HG02852 (cell line): ENCODE measurements around the gene LRIF1.
"Not testable (repeated sequence)": the region's sequence is repeated elsewhere in the genome, so short reads cannot be mapped to it uniquely, and the experiment has no call there.

ENCODE experiments used
- ATAC-seq: cut with Tn5 transposase; IDR thresholded peaks from one replicate; pipeline ENCODE4 v1.9.1; 2021; ENCODE audit warnings: mild to moderate bottlenecking, moderate library complexity; ENCODE audit not compliant: unreplicated experiment

Gene LRIF1

DNA sequence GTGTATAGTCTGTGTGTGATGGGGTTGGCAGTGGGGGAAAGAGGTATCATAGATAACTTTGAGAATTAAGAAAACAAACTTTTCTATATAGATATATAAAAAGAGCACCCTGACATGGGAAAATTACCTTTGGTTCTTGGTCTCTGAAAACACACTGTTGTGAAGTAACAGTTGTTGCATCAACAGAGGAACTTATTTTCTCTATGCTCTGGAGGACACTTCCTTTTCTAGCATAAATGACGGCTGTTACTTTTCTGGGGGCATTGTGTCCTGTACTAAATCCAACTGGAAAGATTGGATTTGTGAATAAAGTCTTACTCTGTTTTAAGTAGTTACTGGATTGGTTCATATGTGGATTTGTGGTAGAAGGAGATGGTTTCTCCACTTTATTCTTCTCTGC is 12.6 kb downstream of the LRIF1 start:
- ATAC-seq = no peak

DNA sequence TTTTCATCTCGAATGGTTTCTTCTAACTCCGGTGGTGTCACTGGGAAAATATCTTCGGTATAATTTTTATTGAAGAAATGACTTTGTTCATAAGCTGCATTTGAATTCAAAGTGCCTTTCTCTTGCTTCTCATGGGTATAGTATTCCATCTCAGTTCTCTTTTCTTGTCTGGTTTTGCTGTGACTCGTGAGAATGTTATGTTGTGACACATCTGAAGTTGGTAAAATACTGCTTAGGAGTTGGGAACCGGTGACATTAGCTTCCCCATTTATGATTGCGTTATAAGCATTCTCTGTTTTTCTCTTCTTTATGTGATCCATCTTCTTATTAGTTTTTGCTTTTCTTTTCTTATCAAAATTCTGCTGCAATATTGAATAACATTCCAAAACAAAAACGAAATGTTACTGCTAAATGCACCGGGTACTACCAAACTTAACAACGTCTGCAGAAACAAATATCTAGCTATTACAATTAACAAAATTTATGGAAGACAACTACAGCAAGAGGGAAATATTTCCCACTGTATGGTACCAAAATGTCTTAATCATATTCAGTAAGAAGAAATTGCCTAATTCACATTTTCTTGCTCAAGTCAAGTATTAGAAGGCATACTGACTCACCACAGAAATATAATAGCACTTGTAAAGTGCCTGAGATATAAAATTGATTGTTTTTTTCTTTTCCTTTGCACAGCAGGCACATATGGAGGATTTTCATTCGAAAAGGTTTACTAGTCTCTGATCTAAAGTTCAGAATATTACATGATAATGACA is 15.5 kb downstream of the LRIF1 start:
- ATAC-seq = no peak

- no peak for ATAC-seq
Observed at GRCh38 chr1:110945626-110946025, 18.1 kb downstream of the LRIF1 start.

- ATAC-seq = no peak
Observed at GRCh38 chr1:110944806-110945205, 18.9 kb downstream of the LRIF1 start.

DNA sequence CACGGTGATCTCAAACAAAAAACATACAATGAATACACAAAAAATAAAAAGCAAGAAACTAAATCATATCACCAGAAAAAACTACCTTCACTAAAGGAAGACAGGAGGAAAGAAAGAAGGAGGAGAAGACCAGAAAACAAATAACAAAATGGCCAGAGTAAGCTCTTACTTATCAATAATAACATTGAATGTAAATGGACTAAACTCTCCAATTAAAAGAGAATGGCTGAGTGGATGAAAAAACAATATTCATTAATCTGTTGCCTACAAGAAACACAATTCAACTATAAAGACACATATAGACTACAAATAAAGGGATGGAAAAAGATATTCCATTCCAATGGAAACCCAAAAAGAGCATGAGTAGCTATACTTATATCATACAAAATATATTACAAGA is 27.2 kb downstream of the LRIF1 start:
- no peak for ATAC-seq

DNA sequence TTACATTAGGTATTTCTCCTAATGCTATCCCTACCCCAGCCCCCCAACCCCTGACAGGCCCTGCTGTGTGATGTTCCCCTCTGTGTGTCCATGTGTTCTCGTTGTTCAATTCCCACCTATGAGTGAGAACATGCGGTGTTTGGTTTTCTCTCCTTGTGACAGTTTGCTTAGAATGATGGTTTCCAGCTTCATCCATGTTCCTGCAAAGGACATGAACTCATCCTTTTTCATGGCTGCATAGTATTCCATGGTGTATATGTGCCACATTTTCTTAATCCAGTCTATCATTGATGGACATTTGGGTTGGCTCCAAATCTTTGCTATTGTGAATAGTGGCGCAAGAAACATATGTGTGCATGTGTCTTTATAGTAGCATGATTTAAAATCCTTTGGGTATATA is 32.6 kb downstream of the LRIF1 start:
- not testable (repeated sequence) for ATAC-seq

- no peak for ATAC-seq
Observed at GRCh38 chr1:110928904-110929303, 34.8 kb downstream of the LRIF1 start.

GRCh38 chr1:110928191-110928590 is 35.5 kb downstream of the LRIF1 start:
- no peak for ATAC-seq

- ATAC-seq = no peak
Observed at GRCh38 chr1:110927484-110928075, 36.1 kb downstream of the LRIF1 start.

GRCh38 chr1:110921953-110922352 is 41.8 kb downstream of the LRIF1 start:
- ATAC-seq = no peak

DNA sequence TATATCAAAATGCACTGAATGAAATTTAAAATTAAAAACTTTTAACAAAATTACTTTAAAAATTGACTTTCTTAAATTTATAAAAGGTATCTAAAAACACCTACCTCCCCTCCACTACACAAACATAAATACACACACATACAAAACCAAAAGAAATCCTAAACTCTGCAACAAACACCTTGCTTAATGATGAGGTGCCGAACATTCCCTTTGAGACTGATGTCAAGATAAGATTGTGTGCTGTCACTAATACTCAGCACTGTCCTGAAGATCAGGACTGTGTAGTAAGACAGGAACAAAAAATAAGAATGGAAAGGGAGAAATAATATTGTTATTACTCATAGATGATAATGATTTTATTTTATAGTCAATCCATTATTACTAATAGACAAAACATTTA is 45.7 kb downstream of the LRIF1 start:
- no peak for ATAC-seq

DNA sequence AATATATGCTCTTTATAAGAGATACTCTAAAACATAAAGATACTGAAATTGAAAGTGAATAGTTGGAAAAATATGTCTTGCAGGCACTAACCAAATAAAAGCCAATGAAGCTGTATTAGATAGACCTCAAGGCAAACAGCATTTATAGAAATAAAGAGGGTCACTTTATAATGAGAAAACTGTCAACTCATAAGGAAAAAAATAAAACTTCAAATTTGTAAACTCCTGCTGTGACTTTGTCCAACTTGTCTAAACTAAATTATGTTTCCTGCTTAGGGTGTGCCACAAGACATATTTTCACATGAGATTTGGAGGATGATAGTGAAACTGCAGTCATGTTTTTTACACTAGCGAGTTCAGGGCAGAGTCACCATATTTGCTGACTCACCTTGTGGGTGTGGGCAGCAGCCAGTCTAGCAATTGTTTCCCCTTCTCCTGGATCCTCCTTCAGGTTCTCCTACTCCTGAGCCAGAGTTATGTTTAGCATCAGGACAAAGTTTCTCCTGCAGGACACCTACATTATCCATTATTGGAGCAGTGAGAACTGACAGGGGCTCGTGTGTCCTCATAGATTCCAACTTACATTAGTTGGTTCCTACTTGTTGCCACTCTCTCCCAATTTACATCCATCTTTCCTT is 46.9 kb downstream of the LRIF1 start:
- ATAC-seq = no peak

DNA sequence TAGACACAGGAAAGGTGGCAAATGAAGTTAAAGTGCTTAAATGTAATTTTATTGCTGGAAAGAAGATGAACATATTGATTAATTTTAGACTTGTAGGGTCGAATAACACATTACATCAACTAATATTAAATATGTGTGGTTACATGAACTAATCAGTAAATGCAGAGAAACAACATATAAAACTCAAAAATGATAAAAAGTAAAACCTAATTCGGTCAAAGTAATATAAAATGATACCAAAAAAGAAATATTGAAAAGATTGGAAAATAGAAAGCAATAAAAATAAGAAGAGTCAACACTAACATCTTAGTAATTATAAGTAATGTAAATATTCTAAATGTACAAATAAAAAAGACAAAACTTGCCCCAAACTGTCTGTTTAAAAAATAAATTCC is 47.5 kb downstream of the LRIF1 start:
- no peak for ATAC-seq

GRCh38 chr1:110915804-110916203 is 47.9 kb downstream of the LRIF1 start:
- ATAC-seq = no peak

- ATAC-seq = no peak
Observed at GRCh38 chr1:110914676-110915075, 49.0 kb downstream of the LRIF1 start.

DNA sequence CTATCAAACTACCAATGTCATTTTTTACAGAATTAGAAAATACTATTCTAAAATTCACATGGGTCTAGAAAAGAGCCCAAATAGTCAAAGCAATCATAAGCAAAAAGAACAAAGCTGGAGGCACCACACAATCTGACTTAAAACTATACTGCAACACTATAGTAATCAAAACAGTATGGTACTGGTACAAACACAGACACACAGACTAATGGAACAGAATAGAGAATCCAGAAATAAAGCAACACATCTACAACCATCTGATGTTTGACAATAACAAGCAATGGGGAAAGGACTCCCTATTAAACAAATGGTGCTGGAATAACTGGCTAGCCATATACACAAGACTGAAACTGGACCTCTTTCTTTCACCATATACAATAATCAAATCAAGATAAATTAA is 50.9 kb downstream of the LRIF1 start:
- ATAC-seq = no peak

GRCh38 chr1:110903853-110904500 is 59.7 kb downstream of the LRIF1 start:
- ATAC-seq = no peak

DNA sequence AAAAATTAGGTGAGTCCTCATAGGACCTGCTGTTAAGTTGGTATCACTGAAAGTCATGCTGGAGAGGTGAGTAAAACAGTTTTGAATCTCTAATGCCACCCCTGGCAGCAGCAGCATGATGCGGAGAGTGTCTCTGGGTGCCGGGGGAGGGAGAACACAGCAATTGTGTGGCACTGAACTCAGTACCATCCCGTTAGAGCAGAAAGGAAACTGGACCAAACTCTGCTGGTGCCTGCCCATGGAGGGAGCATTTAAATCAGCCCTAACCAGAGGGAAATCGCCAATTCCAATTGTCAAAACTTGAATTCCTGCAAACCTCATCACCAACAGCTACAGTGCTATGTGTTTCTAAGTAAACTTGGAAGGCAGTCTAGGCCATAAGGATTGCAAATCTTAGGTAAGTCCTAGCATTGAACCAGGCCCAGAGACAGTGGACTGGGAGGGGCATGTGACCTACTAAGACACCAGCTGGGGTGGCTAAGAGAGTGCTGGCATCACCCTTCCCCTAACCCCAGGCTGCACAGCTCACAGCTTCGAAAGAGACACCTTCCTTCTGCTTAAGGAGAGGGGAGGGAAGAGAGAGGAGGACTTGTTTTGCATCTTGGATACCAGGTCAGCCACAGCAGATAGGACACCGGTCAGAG is 60.8 kb downstream of the LRIF1 start:
- ATAC-seq = no peak

DNA sequence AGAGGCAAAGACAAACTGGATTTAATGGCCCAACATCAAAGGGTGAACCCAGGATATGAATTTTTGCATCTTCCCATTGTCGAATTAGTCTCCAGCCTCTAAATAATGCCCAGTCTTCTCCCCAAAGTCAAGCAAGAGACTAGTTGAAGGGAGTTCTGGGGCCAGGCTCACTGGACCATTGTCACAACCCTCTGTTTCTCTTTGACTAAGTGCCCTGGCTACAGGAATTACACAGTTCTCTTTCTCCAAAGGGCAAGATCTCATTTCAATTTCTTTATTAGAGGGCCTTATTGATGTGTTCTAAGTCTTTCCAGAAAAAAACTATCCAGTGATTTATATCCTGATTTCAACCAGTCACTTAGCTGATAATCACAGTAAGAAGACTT is 64.3 kb downstream of the LRIF1 start:
- no peak for ATAC-seq

- ATAC-seq = no peak
Observed at GRCh38 chr1:110898734-110899457, 64.8 kb downstream of the LRIF1 start.

DNA sequence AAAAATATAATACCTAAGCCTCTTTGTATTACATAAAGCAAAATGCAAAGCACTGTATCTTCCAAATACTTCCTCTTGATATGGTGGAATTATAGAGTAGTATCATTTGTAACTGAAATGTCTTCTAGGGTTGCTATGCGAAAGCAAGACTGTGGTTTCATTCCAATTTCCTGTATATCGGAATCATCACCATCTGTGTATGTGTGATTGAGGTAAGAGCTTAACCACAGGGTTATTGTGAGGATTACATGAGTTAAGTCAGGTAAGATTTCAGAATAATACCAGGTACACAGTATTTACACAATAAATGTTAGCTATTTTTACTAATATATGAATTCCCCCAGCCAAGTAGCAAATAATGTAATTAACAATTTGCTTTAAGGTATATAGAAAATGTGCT is 66.0 kb downstream of the LRIF1 start:
- no peak for ATAC-seq
